Measurements from ENCODE around the gene MICALL2. TPM values are rescaled to one million over a fixed set of nuclear protein-coding genes. Genes with fewer than 3 reads are reported as not detected.

MICALL2 gene
- total and polyA plus RNA-seq, 4 donors, result 41.7 to 346 (median 64.0) TPM

DNA sequence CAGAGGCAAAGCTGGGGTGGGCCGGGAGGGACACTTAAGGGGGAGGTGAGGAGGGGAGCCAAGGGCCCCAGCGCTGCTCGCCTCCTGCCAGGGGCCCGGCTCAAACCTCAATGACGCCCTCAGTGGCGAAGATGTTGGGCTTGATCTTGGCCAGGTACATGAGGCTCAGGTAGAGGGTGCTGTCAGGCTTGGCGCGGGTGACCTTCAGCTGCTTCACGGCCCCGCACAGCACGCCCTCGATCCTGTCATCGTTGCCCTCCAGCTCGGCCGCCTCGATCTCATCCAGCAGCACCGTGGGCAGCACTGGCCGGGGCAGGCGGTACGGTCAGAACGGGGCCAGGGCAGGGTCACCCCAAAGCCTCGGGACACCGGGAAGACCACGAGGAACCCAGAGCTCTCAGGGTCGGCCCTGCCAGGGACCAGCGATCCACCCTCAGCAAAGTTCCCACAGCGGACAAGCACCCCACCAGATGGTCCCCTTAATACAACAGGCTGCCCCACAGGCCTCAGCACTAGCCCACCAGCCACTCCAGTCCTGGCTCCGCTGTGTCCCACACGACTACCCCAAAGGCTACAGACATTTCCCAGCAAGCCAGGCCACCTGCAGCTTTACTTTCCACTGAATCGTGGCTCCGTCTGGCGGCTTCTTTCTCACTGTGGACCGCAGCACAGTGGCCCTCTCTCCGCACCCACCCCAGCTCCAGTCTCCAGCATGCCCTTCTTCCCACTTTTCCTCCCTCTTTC, 41.0 kb upstream of the MICALL2 start:
- ATAC-seq (ENCODE audit: low FRiP score), result no peak
- Histone ChIP-seq H3K36me3 (ENCODE audit: control insufficient read depth in 1 of 2, insufficient read depth in 2 of 2, low read length in 1 of 2) (peaks cover 0 to 16% of the 10 kb centered on the region in 2 donors), H3K4me1 (ENCODE audit: control insufficient read depth in 1 of 2, insufficient read depth in 2 of 2, low read length in 2 of 2) (no peaks in the 10 kb centered on the region), H3K27me3 (ENCODE audit: control insufficient read depth in 1 of 2, insufficient read depth in 2 of 2, low read length in 1 of 2) (no peaks in the 10 kb centered on the region), H3K9me3 (ENCODE audit: control insufficient read depth, low read length) (no peaks in the 10 kb centered on the region), H3K4me3 (ENCODE audit: low read length in 2 of 2) (no peak overlapping the region), H3K27ac (ENCODE audit: low read depth in 1 of 2, low read length in 2 of 2) (no peak overlapping the region)
- DNase-seq, result peak in 1 of 2 donors; percentile 74
- intact Hi-C loops (cut with DNase I), result loop anchor here in 1 of 2 donors (5.0 kb wide), 1 partner anchor 67 kb away; no protein-coding TSS in a partner anchor
- WGBS, 2 donors, result 94 to 95% methylated on average over 34 of the region's 34 CpGs

DNA sequence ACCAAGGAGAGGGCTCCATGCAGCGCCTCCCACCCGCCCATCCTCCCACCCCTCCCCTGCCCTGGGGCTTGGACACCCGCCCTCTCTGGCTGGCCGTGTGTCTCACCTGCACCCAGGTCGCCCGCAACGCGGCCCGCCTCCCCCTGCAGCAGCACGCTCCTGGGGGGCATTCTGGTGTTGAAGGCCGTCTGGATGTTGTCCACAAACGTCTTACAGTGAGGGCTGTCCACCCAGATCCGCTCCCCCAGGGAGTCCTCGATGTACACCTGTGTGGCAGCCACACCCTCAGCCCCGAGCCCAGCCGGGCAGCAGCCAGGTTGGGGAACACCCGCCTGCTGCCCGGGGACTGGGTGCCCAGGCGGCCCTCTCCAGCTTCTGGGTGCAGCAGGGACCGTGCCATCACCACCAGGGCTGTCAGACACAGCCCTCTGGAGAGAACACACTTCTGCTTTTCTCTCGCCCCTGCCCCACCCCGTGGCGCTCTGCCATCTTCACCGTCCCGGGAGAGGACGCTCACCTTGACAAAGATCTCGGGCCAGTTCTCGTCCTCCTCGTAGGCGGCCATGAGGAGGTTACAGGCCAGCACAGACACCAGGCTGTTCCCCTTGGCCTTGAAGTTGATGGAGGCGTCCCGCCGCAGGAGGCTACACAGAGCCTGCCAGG, 40.2 kb upstream of the MICALL2 start:
- ATAC-seq (ENCODE audit: low FRiP score), result no peak
- intact Hi-C loops (cut with DNase I), result loop anchor here in 1 of 2 donors (5.0 kb wide), 1 partner anchor 68 kb away; no protein-coding TSS in a partner anchor
- H3K27ac ChIP-seq (ENCODE audit: low read depth in 1 of 2, low read length in 2 of 2), result no peak overlapping the region
- WGBS, 2 donors, result 91 to 96% methylated on average over 31 to 33 of the region's 33 CpGs
- H3K4me3 ChIP-seq (ENCODE audit: low read length in 2 of 2), result no peak overlapping the region
- no peaks in the 10 kb centered on the region for H3K9me3 ChIP-seq (ENCODE audit: control insufficient read depth, low read length)
- no peak for DNase-seq
- H3K4me1 ChIP-seq (ENCODE audit: control insufficient read depth in 1 of 2, insufficient read depth in 2 of 2, low read length in 2 of 2), result no peaks in the 10 kb centered on the region
- peaks cover 0 to 16% of the 10 kb centered on the region in 2 donors for H3K36me3 ChIP-seq (ENCODE audit: control insufficient read depth in 1 of 2, insufficient read depth in 2 of 2, low read length in 1 of 2)
- no peaks in the 10 kb centered on the region for H3K27me3 ChIP-seq (ENCODE audit: control insufficient read depth in 1 of 2, insufficient read depth in 2 of 2, low read length in 1 of 2)

DNA sequence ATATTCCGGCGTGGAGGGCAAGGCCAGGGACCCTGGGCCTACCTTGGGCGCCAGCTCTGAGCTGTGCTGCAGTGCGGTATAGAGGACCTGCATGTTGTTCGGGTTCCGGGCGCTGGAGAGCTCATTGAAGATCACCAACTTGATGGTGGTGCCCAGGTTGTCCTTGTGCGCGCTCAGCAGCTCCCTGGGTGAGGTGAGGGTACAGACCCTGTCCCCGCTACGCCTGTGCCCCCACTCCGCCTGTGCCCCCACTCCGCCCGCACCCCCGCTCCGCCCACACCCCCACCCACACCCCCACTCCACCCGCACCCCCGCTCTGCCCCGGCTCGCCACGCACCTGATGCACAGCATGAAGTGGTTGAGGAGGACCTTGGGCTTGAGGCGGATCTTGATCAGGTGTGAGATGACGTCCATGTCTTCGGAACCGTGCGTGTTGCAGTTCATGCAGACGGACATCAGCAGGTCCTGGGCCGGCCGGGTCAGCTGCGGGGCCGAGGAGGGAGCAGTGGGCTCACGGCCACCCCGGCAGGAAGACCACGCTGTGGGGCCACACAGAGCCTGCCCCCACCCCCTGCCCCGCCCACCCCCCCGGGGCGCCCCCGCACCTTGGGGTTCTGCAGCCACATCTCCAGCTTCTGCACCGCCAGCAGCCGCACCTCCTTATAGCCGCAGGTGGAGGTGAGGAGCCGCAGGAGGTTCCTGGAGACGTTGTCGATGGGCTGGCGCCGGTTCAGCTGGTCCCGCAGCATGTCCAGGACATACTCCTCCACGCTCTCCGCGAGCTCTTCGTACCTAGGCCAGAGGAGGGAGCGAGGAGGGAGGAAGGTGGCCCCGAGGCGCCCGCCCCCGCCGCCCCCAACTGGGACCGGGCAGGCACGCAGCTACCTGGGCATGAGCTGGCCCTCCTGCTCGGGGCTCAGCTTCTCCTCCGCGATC, 39.4 kb upstream of the MICALL2 start:
- no peaks in the 10 kb centered on the region for H3K9me3 ChIP-seq (ENCODE audit: control insufficient read depth, low read length)
- ATAC-seq (ENCODE audit: low FRiP score) (no peak), DNase-seq (no peak)
- 94% methylated on average over 55 to 62 of the region's 62 CpGs for WGBS, 2 donors
- H3K4me1 ChIP-seq (ENCODE audit: control insufficient read depth in 1 of 2, insufficient read depth in 2 of 2, low read length in 2 of 2), result no peaks in the 10 kb centered on the region
- H3K27ac ChIP-seq (ENCODE audit: low read depth in 1 of 2, low read length in 2 of 2), result no peak overlapping the region
- H3K27me3 ChIP-seq (ENCODE audit: control insufficient read depth in 1 of 2, insufficient read depth in 2 of 2, low read length in 1 of 2), result no peaks in the 10 kb centered on the region
- H3K4me3 ChIP-seq (ENCODE audit: low read length in 2 of 2), result no peak overlapping the region
- intact Hi-C loops (cut with DNase I), result no loop called here
- peaks cover 0 to 19% of the 10 kb centered on the region in 2 donors for H3K36me3 ChIP-seq (ENCODE audit: control insufficient read depth in 1 of 2, insufficient read depth in 2 of 2, low read length in 1 of 2)

DNA sequence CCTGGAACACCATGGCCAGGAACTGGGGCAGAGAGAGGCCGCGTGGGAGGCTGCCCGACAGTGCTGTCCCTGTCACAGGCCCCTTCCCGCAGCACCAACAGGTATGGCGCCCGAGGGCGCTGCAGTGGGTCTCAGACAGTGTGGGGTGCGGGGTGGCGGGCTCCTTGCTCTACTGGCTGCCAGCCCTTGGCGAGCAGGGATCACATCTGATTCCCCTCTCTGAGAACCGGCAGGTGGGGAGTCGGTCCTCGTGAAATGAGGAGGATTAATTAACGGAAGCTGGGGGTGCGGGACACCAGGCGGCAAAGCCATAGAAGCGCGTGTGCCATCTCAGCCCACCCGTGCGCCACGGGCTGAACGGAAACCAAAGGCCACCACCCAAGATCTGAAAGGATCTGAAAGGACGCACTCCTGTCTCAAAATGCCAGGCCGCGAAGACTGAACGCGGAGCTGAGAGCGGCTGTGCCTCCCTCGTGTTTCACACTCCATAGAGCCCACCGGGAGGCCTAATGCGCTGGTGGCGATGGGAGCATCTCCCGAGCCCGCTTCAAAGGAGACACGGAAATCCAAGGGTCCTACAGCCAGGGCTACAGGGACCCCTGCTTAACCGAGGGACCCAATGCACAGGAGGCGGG, 38.1 kb upstream of the MICALL2 start:
- H3K27ac ChIP-seq (ENCODE audit: low read depth in 1 of 2, low read length in 2 of 2), result no peak overlapping the region
- no peak for DNase-seq
- H3K9me3 ChIP-seq (ENCODE audit: control insufficient read depth, low read length), result no peaks in the 10 kb centered on the region
- H3K4me1 ChIP-seq (ENCODE audit: control insufficient read depth in 1 of 2, insufficient read depth in 2 of 2, low read length in 2 of 2), result no peaks in the 10 kb centered on the region
- no peak overlapping the region for H3K4me3 ChIP-seq (ENCODE audit: low read length in 2 of 2)
- intact Hi-C loops (cut with DNase I), result no loop called here
- no peak for ATAC-seq (ENCODE audit: low FRiP score)
- H3K27me3 ChIP-seq (ENCODE audit: control insufficient read depth in 1 of 2, insufficient read depth in 2 of 2, low read length in 1 of 2), result no peaks in the 10 kb centered on the region
- peaks cover 0 to 19% of the 10 kb centered on the region in 2 donors for H3K36me3 ChIP-seq (ENCODE audit: control insufficient read depth in 1 of 2, insufficient read depth in 2 of 2, low read length in 1 of 2)
- WGBS, 2 donors, result 94 to 95% methylated on average over 37 of the region's 37 CpGs

DNA sequence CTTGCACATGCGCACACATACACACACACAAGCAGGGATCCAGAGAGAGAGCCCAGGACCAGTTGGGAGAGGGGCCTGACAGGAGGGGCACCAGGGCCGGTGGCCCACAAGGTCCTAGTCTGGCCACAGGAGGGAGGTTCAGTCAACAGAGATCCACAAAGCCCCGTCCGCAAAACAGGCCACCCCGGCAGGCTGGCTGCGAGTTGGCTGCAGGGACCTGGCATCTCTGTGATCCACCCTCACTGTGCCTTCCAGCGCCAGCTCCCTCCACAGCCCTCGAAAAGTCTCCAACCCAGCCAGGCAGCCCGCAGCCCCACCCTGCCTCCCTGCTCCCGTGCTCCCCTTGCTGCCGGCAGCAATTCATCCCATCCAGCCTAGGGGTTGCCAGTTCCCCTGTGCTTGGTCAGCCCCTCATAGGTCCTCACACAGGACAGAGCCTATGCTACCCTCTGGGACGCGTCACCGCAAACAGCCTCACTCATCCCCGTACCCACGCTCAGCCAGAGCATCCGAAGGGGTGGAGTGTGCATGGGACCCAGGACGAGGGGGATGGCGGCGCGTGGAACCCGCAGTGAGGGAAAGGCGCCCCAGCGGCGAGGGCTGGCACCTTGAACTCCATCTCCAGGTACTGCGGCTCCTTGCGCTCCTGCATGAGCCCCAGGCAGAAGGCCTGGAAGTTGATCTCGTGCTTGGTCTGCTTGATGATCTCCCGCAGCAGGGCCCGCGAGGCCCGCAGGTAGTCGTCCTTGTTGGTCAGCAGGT, 37.4 kb upstream of the MICALL2 start:
- 92 to 94% methylated on average over 33 of the region's 33 CpGs for WGBS, 2 donors
- H3K4me1 ChIP-seq (ENCODE audit: control insufficient read depth in 1 of 2, insufficient read depth in 2 of 2, low read length in 2 of 2), result no peaks in the 10 kb centered on the region
- H3K27me3 ChIP-seq (ENCODE audit: control insufficient read depth in 1 of 2, insufficient read depth in 2 of 2, low read length in 1 of 2), result no peaks in the 10 kb centered on the region
- intact Hi-C loops (cut with DNase I), result no loop called here
- ATAC-seq (ENCODE audit: low FRiP score) (no peak), DNase-seq (no peak)
- no peak overlapping the region for H3K4me3 ChIP-seq (ENCODE audit: low read length in 2 of 2)
- no peak overlapping the region for H3K27ac ChIP-seq (ENCODE audit: low read depth in 1 of 2, low read length in 2 of 2)
- no peaks in the 10 kb centered on the region for H3K9me3 ChIP-seq (ENCODE audit: control insufficient read depth, low read length)
- H3K36me3 ChIP-seq (ENCODE audit: control insufficient read depth in 1 of 2, insufficient read depth in 2 of 2, low read length in 1 of 2), result peaks cover 0 to 19% of the 10 kb centered on the region in 2 donors

DNA sequence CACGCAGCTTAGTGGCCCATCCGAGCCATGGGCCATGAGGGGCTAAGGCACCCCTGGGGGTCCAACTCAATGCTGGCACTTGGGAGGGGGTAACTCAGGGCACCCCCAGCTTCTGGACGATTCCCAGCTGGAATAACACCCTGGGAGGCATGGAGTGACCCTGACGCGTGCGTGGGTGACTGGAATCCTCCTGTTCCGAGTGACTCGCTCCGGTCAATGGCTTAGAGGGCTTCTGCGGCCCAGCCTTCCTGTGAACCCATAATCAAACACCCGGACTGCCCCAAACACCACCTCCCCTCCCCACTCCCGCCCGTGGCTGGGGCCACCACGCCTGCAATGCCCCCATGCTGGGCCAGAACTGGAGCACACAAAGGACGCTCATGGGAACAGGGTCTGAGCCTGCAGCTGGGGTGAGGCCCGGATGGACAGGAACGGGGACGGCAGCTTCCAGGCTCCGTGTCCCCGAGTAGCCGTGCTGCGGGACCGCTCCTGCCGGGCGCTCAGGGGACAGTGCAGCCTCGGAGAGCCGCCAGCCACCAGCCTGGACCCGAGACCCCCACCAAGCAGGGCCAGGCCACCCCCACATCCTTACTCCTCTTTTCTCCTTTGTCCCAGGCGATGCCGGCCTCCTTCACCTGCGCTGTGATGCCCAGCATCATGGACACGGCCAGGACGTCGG, 36.4 kb upstream of the MICALL2 start:
- peaks cover 0 to 20% of the 10 kb centered on the region in 2 donors for H3K36me3 ChIP-seq (ENCODE audit: control insufficient read depth in 1 of 2, insufficient read depth in 2 of 2, low read length in 1 of 2)

DNA sequence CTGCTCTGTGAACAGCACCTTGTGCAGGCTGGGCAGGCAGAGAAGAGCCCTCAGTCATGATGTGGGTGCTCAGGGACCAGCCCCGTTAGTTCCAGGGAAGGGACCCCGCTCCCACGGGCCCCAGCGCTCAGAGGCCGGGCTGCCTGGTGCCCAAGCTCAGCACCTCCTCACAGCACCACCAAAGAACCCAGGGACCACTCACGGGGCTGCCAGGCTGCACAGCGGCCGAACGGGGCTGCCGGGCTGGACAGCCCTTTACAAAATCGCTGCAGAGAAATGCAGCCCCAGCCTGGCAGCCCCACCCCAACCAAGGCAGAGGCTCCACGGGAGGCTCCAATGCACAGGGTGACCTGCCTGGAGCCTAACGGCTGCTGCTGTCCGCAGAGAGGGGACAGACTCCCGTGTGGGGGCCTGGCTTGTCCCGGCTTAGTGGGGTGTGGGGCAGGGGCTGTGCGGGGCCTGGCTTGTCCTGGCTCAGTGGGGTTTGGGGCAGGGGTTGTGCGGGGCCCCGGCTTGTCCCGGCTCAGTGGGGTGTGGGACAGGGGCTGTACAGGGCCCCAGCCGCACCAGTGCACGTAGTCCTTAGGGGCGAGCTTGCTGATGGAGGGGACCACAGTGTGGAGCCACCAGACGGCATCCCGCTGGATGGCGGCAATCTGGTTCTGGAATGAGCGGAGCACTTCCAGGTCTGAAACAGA, 35.7 kb upstream of the MICALL2 start:
- intact Hi-C loops (cut with DNase I), result no loop called here

More for the DNA sequence above, 36.4 kb upstream of the MICALL2 start:
- H3K4me1 ChIP-seq (ENCODE audit: control insufficient read depth in 1 of 2, insufficient read depth in 2 of 2, low read length in 2 of 2), result no peaks in the 10 kb centered on the region
- 84 to 90% methylated on average over 34 of the region's 34 CpGs for WGBS, 2 donors
- intact Hi-C loops (cut with DNase I), result no loop called here
- DNase-seq (no peak), ATAC-seq (ENCODE audit: low FRiP score) (no peak)
- no peak overlapping the region for H3K27ac ChIP-seq (ENCODE audit: low read depth in 1 of 2, low read length in 2 of 2)
- no peak overlapping the region for H3K4me3 ChIP-seq (ENCODE audit: low read length in 2 of 2)
- no peaks in the 10 kb centered on the region for H3K9me3 ChIP-seq (ENCODE audit: control insufficient read depth, low read length)
- H3K27me3 ChIP-seq (ENCODE audit: control insufficient read depth in 1 of 2, insufficient read depth in 2 of 2, low read length in 1 of 2), result no peaks in the 10 kb centered on the region

More for the DNA sequence above, 35.7 kb upstream of the MICALL2 start:
- Histone ChIP-seq H3K36me3 (ENCODE audit: control insufficient read depth in 1 of 2, insufficient read depth in 2 of 2, low read length in 1 of 2) (peaks cover 0 to 18% of the 10 kb centered on the region in 2 donors), H3K4me1 (ENCODE audit: control insufficient read depth in 1 of 2, insufficient read depth in 2 of 2, low read length in 2 of 2) (no peaks in the 10 kb centered on the region), H3K9me3 (ENCODE audit: control insufficient read depth, low read length) (no peaks in the 10 kb centered on the region), H3K27ac (ENCODE audit: low read depth in 1 of 2, low read length in 2 of 2) (no peak overlapping the region), H3K4me3 (ENCODE audit: low read length in 2 of 2) (no peak overlapping the region), H3K27me3 (ENCODE audit: control insufficient read depth in 1 of 2, insufficient read depth in 2 of 2, low read length in 1 of 2) (no peaks in the 10 kb centered on the region)
- no peak for ATAC-seq (ENCODE audit: low FRiP score)
- DNase-seq, result no peak
- WGBS, 2 donors, result 92% methylated on average over 27 of the region's 27 CpGs
